ENCODE data around the gene INPP5A.
"Not testable (repeated sequence)": the region's sequence is repeated elsewhere in the genome, so short reads cannot be mapped to it uniquely, and the experiment has no call there.

INPP5A gene

GRCh38 chr10:132752378-132752777, 214.8 kb downstream of the INPP5A start:
- no peak for DNase-seq

GRCh38 chr10:132752961-132753360, 215.4 kb downstream of the INPP5A start:
- no peak for DNase-seq

GRCh38 chr10:132753596-132753995, 216.0 kb downstream of the INPP5A start:
- no peak for DNase-seq

- DNase-seq = no peak
Measured at GRCh38 chr10:132754071-132754470, 216.5 kb downstream of the INPP5A start.

- no peak for DNase-seq
Measured at GRCh38 chr10:132755166-132755711, 217.7 kb downstream of the INPP5A start.

GRCh38 chr10:132756591-132756990, 219.0 kb downstream of the INPP5A start:
- DNase-seq = no peak

- no peak for DNase-seq
Measured at GRCh38 chr10:132757171-132757570, 219.6 kb downstream of the INPP5A start.

- DNase-seq = no peak
Measured at GRCh38 chr10:132758865-132759264, 221.3 kb downstream of the INPP5A start.

- no peak for DNase-seq
Measured at GRCh38 chr10:132761395-132762060, 223.9 kb downstream of the INPP5A start.

GRCh38 chr10:132762267-132762666, 224.7 kb downstream of the INPP5A start:
- no peak for DNase-seq

- DNase-seq = no peak
Measured at GRCh38 chr10:132763545-132763944, 226.0 kb downstream of the INPP5A start.

GRCh38 chr10:132764108-132764507, 226.5 kb downstream of the INPP5A start:
- no peak for DNase-seq

- no peak for DNase-seq
Measured at GRCh38 chr10:132765435-132765834, 227.8 kb downstream of the INPP5A start.

- no peak for DNase-seq
Measured at GRCh38 chr10:132766291-132766690, 228.7 kb downstream of the INPP5A start.

GRCh38 chr10:132768346-132769248, 231.0 kb downstream of the INPP5A start:
- DNase-seq = no peak

- no peak for DNase-seq
Measured at GRCh38 chr10:132770061-132771021, 232.8 kb downstream of the INPP5A start.

GRCh38 chr10:132772816-132773215, 235.2 kb downstream of the INPP5A start:
- not testable (repeated sequence) for DNase-seq

GRCh38 chr10:132774181-132774901, 236.8 kb downstream of the INPP5A start:
- no peak for DNase-seq

- no peak for DNase-seq
Measured at GRCh38 chr10:132774902-132775863, 237.6 kb downstream of the INPP5A start.

GRCh38 chr10:132776186-132776585, 238.6 kb downstream of the INPP5A start:
- no peak for DNase-seq

- DNase-seq = no peak
Measured at GRCh38 chr10:132776821-132777220, 239.2 kb downstream of the INPP5A start.
